NCI-H345 (cell line): Measurements from ENCODE around the gene CCDC187.

Source experiments
- DNase-seq: peaks from one replicate; lab custom pipeline; 2025; lab: John Stamatoyannopoulos, UW

CCDC187 gene

DNA sequence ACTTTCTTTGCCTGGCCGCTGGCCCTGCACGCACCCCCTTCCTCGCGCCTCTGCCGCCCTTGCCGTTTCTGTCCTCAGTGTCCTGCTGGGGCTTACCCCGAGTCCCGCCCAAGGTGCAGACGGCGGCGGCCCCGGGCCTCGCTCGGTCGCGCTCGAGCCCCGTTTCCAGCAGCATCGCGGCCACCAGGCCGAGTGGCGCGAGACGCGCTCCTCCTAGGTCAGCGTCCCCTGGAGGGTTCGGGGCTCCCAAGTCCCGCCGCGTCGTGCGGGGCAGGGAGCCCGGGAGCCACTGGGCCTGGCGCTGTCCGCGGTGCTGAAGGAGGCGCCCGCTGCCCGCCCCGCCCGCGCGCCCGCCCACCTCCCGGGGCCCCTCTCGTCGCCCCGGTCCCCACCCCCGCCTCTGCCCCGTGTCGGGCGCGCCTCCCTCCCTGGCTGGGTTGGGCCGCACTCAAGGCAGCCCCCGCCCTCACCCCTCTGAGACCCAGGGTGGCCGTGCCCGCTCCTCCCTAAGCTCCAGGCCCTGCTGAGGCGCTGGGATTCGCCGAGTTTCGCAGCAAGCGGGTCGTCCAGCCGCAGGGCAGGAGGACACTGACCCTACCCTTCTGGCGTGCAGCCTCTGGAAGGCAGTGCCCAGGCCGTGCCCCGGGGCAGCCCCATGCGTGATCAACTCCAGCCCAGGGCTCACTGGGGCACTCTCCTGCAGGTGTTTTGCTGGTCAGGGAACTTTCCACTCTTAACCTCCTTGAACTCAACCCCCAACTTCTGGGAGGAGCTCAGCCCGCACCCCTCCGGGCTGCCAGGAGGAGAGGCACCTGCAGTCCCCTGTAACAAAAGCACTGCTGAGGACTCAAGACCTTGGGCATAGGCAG, 98.8 kb downstream of the CCDC187 start, which contains the start of gene LHX3:
Gene LHX3 (minus strand): TSS at position 291 of the 869 bp plus-strand sequence. CDS start 116 bp downstream, at position 175.
- no peak for DNase-seq

DNA sequence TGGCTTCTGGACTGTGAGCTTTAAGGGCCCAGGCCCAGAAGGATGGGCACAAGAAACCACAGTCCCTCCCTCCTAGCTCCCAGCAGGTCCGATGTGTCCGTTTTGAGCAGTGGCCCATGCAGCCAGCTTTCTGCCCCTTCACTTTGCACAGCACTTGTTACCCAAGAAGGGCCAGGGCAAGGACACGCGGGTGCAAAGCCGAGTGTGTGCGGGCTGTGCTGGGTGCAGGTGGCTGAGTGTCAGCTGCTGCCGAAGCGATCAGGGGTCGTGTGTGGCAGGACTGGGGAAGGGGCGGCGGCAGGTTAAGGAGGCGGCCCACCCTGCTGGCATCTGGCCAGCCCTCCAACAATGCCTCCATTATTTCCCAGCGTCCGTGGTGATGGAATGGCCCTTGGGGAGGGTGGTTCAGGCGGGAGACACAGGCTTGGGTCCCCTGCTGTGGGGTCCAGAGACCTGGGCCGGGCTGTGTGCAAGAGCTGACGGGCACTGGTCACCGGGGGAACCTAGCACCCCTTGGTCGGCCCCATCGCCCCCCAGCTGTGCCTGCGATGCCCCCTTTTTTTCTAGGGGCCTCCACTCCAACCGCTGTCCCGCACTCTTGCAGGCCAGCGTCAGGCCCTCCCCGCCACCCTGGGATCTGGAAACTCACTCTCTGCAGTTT, 99.6 kb downstream of the CCDC187 start:
- DNase-seq, result no peak

DNA sequence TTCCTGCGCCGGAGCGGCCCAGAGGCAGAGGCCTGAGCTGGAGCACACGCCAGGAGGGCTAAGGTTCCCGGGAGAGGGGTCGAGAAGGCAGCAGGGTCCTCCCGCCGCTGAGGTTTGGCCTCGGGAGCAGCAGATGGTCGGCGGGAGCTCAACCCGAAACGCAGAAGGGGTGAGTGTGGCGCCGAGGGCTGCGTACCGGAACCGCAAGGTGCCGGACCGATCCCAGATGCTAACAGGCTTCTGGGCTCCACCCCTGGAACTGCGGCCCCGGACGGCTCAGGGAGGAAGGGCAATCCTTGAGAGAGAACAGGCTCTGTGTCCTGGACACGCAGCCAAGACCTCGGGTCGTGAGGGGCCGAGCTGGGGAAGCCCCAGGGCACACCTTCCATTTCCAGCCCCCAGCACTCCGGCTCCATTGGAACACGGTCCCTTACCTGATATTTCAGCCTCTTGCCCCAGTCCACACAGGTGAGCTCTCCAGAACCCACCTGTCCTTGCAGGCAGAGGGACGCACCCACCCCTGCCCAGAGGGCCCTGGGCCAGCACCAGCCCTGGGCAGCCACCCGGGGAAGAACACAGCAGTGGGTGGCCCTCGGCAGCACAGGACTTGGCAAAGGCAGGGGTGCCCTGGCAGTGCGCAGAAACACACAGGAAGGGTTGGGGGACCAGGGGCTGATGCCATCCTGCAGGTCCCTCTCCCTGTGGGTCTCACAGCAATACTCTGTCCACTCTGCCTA, 100.3 kb downstream of the CCDC187 start:
- DNase-seq, result no peak

DNA sequence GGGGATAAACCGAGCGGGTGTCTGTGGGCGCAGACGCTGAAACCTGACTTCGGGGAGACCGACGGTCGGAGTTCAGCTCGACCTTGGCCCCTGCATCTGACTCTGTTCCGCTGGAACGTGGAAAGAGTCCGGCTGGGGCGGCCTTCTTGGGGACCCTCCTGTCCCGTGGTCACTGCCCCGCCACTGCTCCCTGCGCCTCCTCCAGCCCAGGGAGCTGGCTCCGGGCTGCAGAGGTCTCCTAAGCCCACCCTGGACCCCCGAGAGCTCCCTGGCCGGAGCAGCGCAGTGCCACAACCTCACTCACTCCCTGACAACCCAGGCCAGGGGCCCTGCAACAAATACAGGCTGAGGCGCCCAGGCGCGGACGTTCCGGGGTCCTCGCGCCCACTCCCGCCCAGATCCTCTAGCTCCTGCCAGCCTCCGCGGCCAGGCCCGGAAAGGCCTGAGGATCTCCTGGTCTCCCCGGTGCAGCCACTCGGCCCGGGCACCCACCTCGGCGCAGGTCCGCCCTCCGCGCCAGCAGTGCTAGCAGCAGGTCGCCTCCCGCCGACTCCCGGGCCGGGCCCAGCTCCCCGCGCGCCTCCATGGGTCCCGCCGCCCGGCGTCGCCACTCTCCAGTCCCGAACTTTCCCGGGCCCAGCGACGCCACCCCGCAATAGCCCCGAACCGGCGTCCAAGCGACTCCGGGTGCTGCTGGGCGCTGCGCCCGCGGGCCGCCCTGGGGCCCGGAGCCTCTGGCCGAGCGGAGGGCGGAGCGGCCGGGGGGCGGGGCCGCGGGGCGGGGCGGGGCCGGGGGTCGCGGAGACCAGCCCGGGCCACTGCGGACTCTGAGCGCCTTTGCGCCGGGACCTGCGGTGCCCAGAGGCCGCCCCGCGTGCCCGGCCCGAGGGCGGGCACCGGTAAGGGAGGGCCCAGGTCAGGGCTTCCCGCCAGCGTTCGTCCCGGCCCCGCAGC, 101.2 kb downstream of the CCDC187 start:
- no peak for DNase-seq

DNA sequence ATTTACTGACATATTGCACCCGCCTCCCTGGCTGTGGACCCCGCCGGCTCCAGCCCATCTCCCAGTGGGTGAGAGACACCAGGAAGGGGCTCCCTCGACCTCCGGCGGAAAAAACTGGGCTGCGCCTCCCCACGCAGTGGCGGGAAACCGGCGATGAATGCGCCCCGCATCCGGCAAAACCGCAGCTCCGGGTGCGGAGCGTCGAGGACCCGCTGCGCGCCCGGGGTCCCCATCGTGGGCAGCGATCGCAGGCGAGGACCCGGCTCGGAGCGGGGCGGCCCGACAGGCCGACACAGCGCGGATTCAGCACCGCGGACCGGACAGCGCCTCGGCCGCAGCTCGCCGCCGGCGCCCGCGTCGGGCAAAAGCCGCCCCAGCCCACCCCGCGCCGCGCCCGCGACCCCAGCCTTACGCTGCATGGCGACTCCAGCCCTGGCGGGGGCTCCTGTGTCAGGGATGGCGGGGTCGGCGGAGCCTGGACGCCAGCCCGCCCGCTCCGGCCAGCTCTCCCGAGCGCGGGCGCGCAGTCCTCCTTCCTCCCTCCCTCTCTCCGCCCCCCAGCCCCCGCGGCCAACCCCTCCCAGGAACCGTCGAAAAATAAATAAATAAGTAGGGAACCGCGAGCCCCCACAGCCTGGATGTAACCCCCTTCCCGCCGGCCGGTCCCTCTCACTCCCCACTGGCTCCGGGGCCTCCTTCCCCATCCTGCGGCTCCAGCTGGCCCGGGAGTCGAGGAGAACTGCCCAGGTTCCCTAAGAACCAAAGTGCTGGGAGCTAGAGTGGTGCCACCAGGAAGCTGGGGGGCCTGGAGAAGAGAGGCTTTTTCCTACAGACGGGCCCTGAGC, 102.1 kb downstream of the CCDC187 start:
- DNase-seq, result no peak

DNA sequence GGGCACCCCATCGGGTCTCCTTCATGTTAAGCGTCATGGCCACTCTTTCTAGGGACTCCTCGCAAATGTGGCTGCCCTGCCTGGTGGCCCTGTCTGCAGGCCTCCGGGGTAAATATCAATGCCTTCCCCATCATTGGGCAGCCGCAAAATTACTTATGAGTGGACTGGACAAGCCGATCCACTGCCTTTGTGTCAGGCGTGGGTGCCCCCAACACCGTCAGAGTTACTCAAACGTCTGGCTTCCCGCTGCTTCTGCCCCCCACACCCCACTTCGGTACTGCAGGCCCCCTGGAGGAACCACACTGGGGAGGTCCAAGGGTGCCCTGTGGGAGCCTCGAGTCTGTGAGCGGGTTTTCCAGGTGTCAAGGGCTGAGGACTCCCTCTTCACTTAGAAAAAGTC, 102.7 kb downstream of the CCDC187 start:
- no peak for DNase-seq

DNA sequence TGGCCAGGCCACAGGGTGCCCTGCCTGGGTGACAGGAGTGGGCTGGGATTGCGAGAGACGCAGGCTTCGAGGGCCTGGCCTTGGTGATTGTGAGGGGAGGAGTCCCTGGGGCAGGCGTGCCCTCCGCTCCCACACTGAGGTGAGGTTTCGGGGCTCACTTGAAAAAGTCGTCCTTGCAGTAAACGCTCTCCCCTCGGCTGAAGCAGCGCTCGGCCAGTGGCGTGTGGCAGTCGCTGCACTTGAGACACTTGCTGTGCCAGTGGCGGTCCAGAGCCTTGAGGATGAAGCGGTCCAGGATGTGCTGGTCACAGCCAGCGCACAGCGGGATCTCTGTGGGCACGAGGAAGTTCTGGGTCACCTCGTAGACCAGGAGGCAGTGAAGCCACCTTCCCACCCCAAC, 103.5 kb downstream of the CCDC187 start:
- DNase-seq, result no peak
